Smooth muscle cell (in vitro differentiated cells): ENCODE data around the gene HAUS7. TPM values are rescaled to one million over a fixed set of nuclear protein-coding genes. Genes with fewer than 3 reads are reported as not detected.

Experiments
- DNase-seq: peaks from one replicate; lab custom pipeline; 2025; ENCODE audit not compliant: unreplicated experiment; lab: John Stamatoyannopoulos, UW
- H2AFZ ChIP-seq: fragments of 200-600 bp; sonication (generic); 2 replicates; pipeline ENCODE4 v1.6.0; 2016; ENCODE audit warnings: antibody characterized with exemption, low read depth, mild to moderate bottlenecking
- H3F3A ChIP-seq: fragments of 200-600 bp; sonication (generic); 2 replicates; pipeline ENCODE4 v1.6.0; 2017; ENCODE audit warnings: antibody characterized with exemption, low read depth
- H3K27ac ChIP-seq: fragments of 200-600 bp; sonication (generic); 2 replicates; pipeline ENCODE4 v1.5.1; 2016; ENCODE audit warnings: low read depth, mild to moderate bottlenecking
- H3K27me3 ChIP-seq: fragments of 200-600 bp; sonication (generic); 2 replicates; pipeline ENCODE4 v1.6.1; 2016; ENCODE audit warnings: low read depth, mild to moderate bottlenecking
- H3K36me3 ChIP-seq: fragments of 200-600 bp; sonication (generic); 2 replicates; pipeline ENCODE4 v1.5.1; 2016; ENCODE audit warnings: low read depth
- H3K4me1 ChIP-seq: fragments of 200-600 bp; sonication (generic); 2 replicates; pipeline ENCODE4 v1.5.1; 2016; ENCODE audit warnings: low read depth
- H3K4me2 ChIP-seq: fragments of 200-600 bp; sonication (generic); 2 replicates; pipeline ENCODE4 v1.6.0; 2016; ENCODE audit warnings: mild to moderate bottlenecking
- H3K4me3 ChIP-seq: fragments of 200-600 bp; sonication (generic); 2 replicates; pipeline ENCODE4 v1.5.1; 2016; ENCODE audit warnings: mild to moderate bottlenecking
- H3K79me2 ChIP-seq: fragments of 200-600 bp; sonication (generic); 2 replicates; pipeline ENCODE4 v1.6.0; 2016; ENCODE audit warnings: low read depth, mild to moderate bottlenecking
- H3K9ac ChIP-seq: fragments of 200-600 bp; sonication (generic); 2 replicates; pipeline ENCODE4 v1.6.0; 2016; ENCODE audit warnings: low read depth
- H3K9me3 ChIP-seq: fragments of 200-600 bp; sonication (generic); replicated peaks from 2 replicates; pipeline ENCODE4 v1.5.1; 2016; ENCODE audit warnings: low read depth
- H4K20me1 ChIP-seq: fragments of 200-600 bp; sonication (generic); 2 replicates; pipeline ENCODE4 v1.6.0; 2016; ENCODE audit warnings: low read depth
- WGBS: methylation state at CpG from one replicate; pipeline ENCODE4 v1.1.7; 2016; ENCODE audit warnings: low lambda C conversion rate; 5-methylcytosine and 5-hydroxymethylcytosine counted together
- polyA plus RNA-seq: library from polyadenylated mRNA; unstranded; fragments of >200 nt; fragmentation: Nextera tagmentation; extraction: Ambion mirVana; gene quantifications from 2 replicates; pipeline ENCODE4 v1.2.1, GENCODE V29; 2016
- total RNA-seq: library from RNA; depleted of rRNA; stranded (reverse); fragments of >200 nt; gene quantifications from 2 replicates; pipeline ENCODE4 v1.2.3, GENCODE V29; 2014
- TF ChIP-seq, protein P1 (sequence below): fragments of 200-600 bp; sonication (generic); IDR thresholded peaks from 2 replicates; pipeline ENCODE4 v1.5.1; 2017; ENCODE audit warnings: borderline replicate concordance, mild to moderate bottlenecking, antibody characterized with exemption; ENCODE audit not compliant: insufficient read depth, poor library complexity, severe bottlenecking

The HAUS7 gene
- total and polyA plus RNA-seq, 2 experiments from 2014 or later: 18.5 to 27.4 TPM

GRCh38 chrX:153476666-153477363, 6.4 kb upstream of the HAUS7 start:
- Histone ChIP-seq H3F3A (no peaks in the 10 kb centered on the region), H3K27me3 (no peaks in the 10 kb centered on the region), H3K79me2 (no peaks in the 10 kb centered on the region), H2AFZ (no peak overlapping the region), H3K9me3 (no peaks in the 10 kb centered on the region), H3K4me1 (no peaks in the 10 kb centered on the region), H3K9ac (peak overlapping the region; percentile 76), H3K4me3 (no peak overlapping the region), H3K27ac (peak overlapping the region; percentile 97), H3K36me3 (no peaks in the 10 kb centered on the region), H4K20me1 (no peaks in the 10 kb centered on the region), H3K4me2 (peak overlapping the region; percentile 59)
- 53% methylated on average over 12 of the region's 16 CpGs for WGBS
- peak; percentile 24 for DNase-seq
- TF ChIP-seq, protein P1, sequence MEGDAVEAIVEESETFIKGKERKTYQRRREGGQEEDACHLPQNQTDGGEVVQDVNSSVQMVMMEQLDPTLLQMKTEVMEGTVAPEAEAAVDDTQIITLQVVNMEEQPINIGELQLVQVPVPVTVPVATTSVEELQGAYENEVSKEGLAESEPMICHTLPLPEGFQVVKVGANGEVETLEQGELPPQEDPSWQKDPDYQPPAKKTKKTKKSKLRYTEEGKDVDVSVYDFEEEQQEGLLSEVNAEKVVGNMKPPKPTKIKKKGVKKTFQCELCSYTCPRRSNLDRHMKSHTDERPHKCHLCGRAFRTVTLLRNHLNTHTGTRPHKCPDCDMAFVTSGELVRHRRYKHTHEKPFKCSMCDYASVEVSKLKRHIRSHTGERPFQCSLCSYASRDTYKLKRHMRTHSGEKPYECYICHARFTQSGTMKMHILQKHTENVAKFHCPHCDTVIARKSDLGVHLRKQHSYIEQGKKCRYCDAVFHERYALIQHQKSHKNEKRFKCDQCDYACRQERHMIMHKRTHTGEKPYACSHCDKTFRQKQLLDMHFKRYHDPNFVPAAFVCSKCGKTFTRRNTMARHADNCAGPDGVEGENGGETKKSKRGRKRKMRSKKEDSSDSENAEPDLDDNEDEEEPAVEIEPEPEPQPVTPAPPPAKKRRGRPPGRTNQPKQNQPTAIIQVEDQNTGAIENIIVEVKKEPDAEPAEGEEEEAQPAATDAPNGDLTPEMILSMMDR: no peak

- Histone ChIP-seq H3K27ac (peak overlapping the region; percentile 97), H3K27me3 (no peaks in the 10 kb centered on the region), H3K4me3 (no peak overlapping the region), H3K36me3 (no peaks in the 10 kb centered on the region), H3F3A (no peaks in the 10 kb centered on the region), H4K20me1 (no peaks in the 10 kb centered on the region), H2AFZ (no peak overlapping the region), H3K4me1 (no peaks in the 10 kb centered on the region), H3K79me2 (no peaks in the 10 kb centered on the region), H3K4me2 (peak overlapping the region; percentile 52), H3K9ac (peak overlapping the region; percentile 29), H3K9me3 (no peaks in the 10 kb centered on the region)
- TF ChIP-seq, protein P1: no peak
- no peak for DNase-seq
- 64% methylated on average over 8 of the region's 11 CpGs for WGBS
Observed at GRCh38 chrX:153475751-153476281, 5.4 kb upstream of the HAUS7 start.

DNA sequence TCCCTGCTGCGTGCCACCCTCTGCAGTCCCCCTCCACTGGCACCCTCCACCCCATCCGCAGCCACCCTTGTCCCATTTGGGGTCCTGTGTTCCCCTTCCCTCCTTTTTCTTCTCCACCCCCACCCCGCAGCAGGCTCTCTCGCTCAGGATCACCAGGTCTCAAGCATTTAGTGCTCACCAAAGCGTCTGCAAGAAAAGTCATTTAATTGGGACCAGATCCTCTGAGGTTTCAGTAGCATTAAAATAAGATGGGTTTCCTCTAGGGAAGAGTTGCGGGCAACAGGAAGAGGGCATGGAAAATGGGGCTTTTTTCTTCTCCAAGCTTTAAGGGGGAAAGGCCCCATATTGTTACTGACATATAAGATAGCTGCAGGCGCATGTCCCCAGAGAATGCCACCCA, 4.9 kb upstream of the HAUS7 start:
- Histone ChIP-seq H4K20me1 (no peaks in the 10 kb centered on the region), H3F3A (no peaks in the 10 kb centered on the region), H2AFZ (no peak overlapping the region), H3K27me3 (no peaks in the 10 kb centered on the region), H3K4me1 (no peaks in the 10 kb centered on the region), H3K4me2 (peak overlapping the region; percentile 26), H3K79me2 (no peaks in the 10 kb centered on the region), H3K9me3 (no peaks in the 10 kb centered on the region), H3K4me3 (no peak overlapping the region), H3K27ac (peak overlapping the region; percentile 97), H3K36me3 (no peaks in the 10 kb centered on the region), H3K9ac (peak overlapping the region; percentile 54)
- DNase-seq: no peak
- TF ChIP-seq, protein P1: no peak
- WGBS: 56% methylated on average over 4 of the region's 7 CpGs
